GM11168 (cell line): ENCODE results near the gene CTSD.

Experiments used
- in situ Hi-C: fragments of 300-500 bp; cut with MboI; formaldehyde crosslinking; loops from one replicate; pipeline ENCODE4 v1.12.0; 2022; ENCODE audit warnings: low sequenced_read_pairs; ENCODE audit not compliant: unreplicated experiment

The CTSD gene

GRCh38 chr11:1758611-1759150, 5.0 kb downstream of the CTSD start:
- in situ Hi-C loops, result no loop called here

GRCh38 chr11:1757861-1758610, 5.7 kb downstream of the CTSD start:
- in situ Hi-C loops, result no loop called here

- in situ Hi-C loops, result no loop called here
Measured at GRCh38 chr11:1756791-1757771, 6.6 kb downstream of the CTSD start.

GRCh38 chr11:1755692-1756561, 7.8 kb downstream of the CTSD start:
- in situ Hi-C loops, result no loop called here

- in situ Hi-C loops, result no loop called here
Measured at GRCh38 chr11:1755344-1755691, 8.4 kb downstream of the CTSD start.

- in situ Hi-C loops, result no loop called here
Measured at GRCh38 chr11:1754376-1755150, 9.2 kb downstream of the CTSD start.

- in situ Hi-C loops, result no loop called here
Measured at GRCh38 chr11:1753929-1754305, 9.8 kb downstream of the CTSD start.

- in situ Hi-C loops, result no loop called here
Measured at GRCh38 chr11:1753229-1753928, 10.3 kb downstream of the CTSD start.

GRCh38 chr11:1752907-1753228, 10.9 kb downstream of the CTSD start:
- in situ Hi-C loops, result no loop called here

GRCh38 chr11:1751999-1752906, 11.5 kb downstream of the CTSD start:
- in situ Hi-C loops, result no loop called here

- in situ Hi-C loops, result no loop called here
Measured at GRCh38 chr11:1751531-1751921, 12.2 kb downstream of the CTSD start.

- in situ Hi-C loops, result no loop called here
Measured at GRCh38 chr11:1750840-1751530, 12.7 kb downstream of the CTSD start.

- in situ Hi-C loops, result no loop called here
Measured at GRCh38 chr11:1750481-1750839, 13.3 kb downstream of the CTSD start, which contains the start of gene IFITM10. Gene IFITM10 (minus strand): TSS chr11:1750595. CDS start chr11:1750442, 153 bp downstream.

- in situ Hi-C loops, result no loop called here
Measured at GRCh38 chr11:1749395-1750351, 14.1 kb downstream of the CTSD start.

GRCh38 chr11:1748636-1749394, 14.9 kb downstream of the CTSD start:
- in situ Hi-C loops, result no loop called here
